Activated B cell treated with CpG ODN at 0.5 μM for 24 hours (primary cell): Measurements from ENCODE around the gene WWP2. TPM values are rescaled to one million over a fixed set of nuclear protein-coding genes. Genes with fewer than 3 reads are reported as not detected.

Experiments used
- ATAC-seq: fragments of 200-7000 bp; cut with Tn5 transposase; one replicate; pipeline ENCODE4 v1.10.0; 2021; ENCODE audit warnings: low read depth, mild to moderate bottlenecking, moderate library complexity
- CTCF ChIA-PET: fragments of 350-600 bp; sonication (Branson Sonifier 250); formaldehyde crosslinking; loops from one replicate; lab custom pipeline; 2021; ENCODE audit warnings: antibody characterized with exemption; lab: Charles Lee
- POLR2A ChIA-PET: fragments of 350-600 bp; sonication (Branson Sonifier 250); formaldehyde crosslinking; loops from one replicate; lab custom pipeline; 2021; ENCODE audit warnings: antibody characterized with exemption; lab: Charles Lee
- DNase-seq: peaks from one replicate; pipeline ENCODE4 v3.0.0; 2022
- H3K27ac Mint-ChIP-seq: one replicate; pipeline ENCODE4 v1.8.0; 2020; ENCODE audit warnings: mixed read lengths
- H3K27me3 Mint-ChIP-seq: one replicate; pipeline ENCODE4 v1.8.0; 2021; ENCODE audit warnings: mixed read lengths
- H3K36me3 Mint-ChIP-seq: one replicate; pipeline ENCODE4 v1.8.0; 2021; ENCODE audit warnings: low read depth, mixed read lengths
- H3K4me1 Mint-ChIP-seq: one replicate; pipeline ENCODE4 v1.8.0; 2021; ENCODE audit warnings: mixed read lengths
- H3K4me3 Mint-ChIP-seq: one replicate; pipeline ENCODE4 v1.8.0; 2020; ENCODE audit warnings: mild to moderate bottlenecking, mixed read lengths
- H3K9me3 Mint-ChIP-seq: one replicate; pipeline ENCODE4 v1.8.0; 2020; ENCODE audit warnings: mixed read lengths
- CTCF ChIP-seq: fragments of 200-600 bp; IDR thresholded peaks from one replicate; pipeline ENCODE4 v1.8.0; 2022; ENCODE audit warnings: antibody characterized with exemption, mild to moderate bottlenecking
- intact Hi-C: fragments of 100-400 bp; cut with micrococcal nuclease; formaldehyde crosslinking; loops from one replicate; pipeline ENCODE4 v1.15.1; 2024
- total RNA-seq: library from RNA; stranded (reverse); gene quantifications from 2 replicates; pipeline ENCODE4 v1.2.3, GENCODE V29; 2022

Gene WWP2
- total RNA-seq, 1 donor from 2014 or later: 80.8 TPM

- H3K27me3 Mint-ChIP-seq: no peaks in the 10 kb centered on the region
- no peak for DNase-seq
- H3K4me3 Mint-ChIP-seq: no peak overlapping the region
- H3K9me3 Mint-ChIP-seq: no peaks in the 10 kb centered on the region
- peak overlapping the region; percentile 53 for H3K27ac Mint-ChIP-seq
- intact Hi-C loops: no loop called here
- H3K36me3 Mint-ChIP-seq: peaks cover 87% of the 10 kb centered on the region
- ChIA-PET POLR2A (interaction anchor here (1.4 kb wide), 1 partner anchor 9 kb away, joined by 4 read pairs; the partner anchor contains the start of gene NOB1), CTCF (interaction anchor here (1.3 kb wide), 1 partner anchor 9 kb away, joined by 3 read pairs; the partner anchor contains the start of gene NOB1)
- no peaks in the 10 kb centered on the region for H3K4me1 Mint-ChIP-seq
- no peak for ATAC-seq
- no peak for TF ChIP-seq CTCF
These were observed 16.9 kb upstream of the WWP2 start for GRCh38 chr16:69745232-69745612.

- no peak for DNase-seq
- intact Hi-C loops: no loop called here
- TF ChIP-seq CTCF: no peak
- Mint-ChIP-seq H3K9me3 (no peaks in the 10 kb centered on the region), H3K4me3 (no peak overlapping the region), H3K27me3 (no peaks in the 10 kb centered on the region), H3K36me3 (peaks cover 88% of the 10 kb centered on the region), H3K4me1 (no peaks in the 10 kb centered on the region), H3K27ac (no peak overlapping the region)
- ChIA-PET POLR2A (interaction anchor here (1.4 kb wide), 1 partner anchor 9 kb away, joined by 4 read pairs; the partner anchor contains the start of gene NOB1), CTCF (interaction anchor here (1.0 to 1.3 kb wide), 2 partner anchors 8 to 37 kb away, joined by 3 read pairs; partner anchors contain the start of gene NOB1)
- ATAC-seq: no peak
These were observed 16.2 kb upstream of the WWP2 start for GRCh38 chr16:69745959-69746358.

- Mint-ChIP-seq H3K4me3 (no peak overlapping the region), H3K27me3 (no peaks in the 10 kb centered on the region), H3K9me3 (no peaks in the 10 kb centered on the region), H3K36me3 (peaks cover 88% of the 10 kb centered on the region), H3K27ac (no peak overlapping the region), H3K4me1 (peaks cover 1% of the 10 kb centered on the region)
- ChIA-PET POLR2A (no interaction called here), CTCF (no interaction called here)
- ATAC-seq: no peak
- intact Hi-C loops: no loop called here
- no peak for TF ChIP-seq CTCF
- DNase-seq: no peak
These were observed 15.0 kb upstream of the WWP2 start for GRCh38 chr16:69747115-69747514.

- no peak overlapping the region for H3K4me3 Mint-ChIP-seq
These were observed 13.3 kb upstream of the WWP2 start for GRCh38 chr16:69748694-69749345.

More at GRCh38 chr16:69748694-69749345, 13.3 kb upstream of the WWP2 start:
- TF ChIP-seq CTCF: no peak
- ChIA-PET CTCF (no interaction called here), POLR2A (interaction anchor here (0.6 kb wide), 1 partner anchor 411 kb away, joined by 4 read pairs; no protein-coding TSS in a partner anchor)
- peaks cover 79% of the 10 kb centered on the region for H3K36me3 Mint-ChIP-seq
- peaks cover 18% of the 10 kb centered on the region for H3K4me1 Mint-ChIP-seq
- no peak overlapping the region for H3K27ac Mint-ChIP-seq
- intact Hi-C loops: no loop called here
- no peaks in the 10 kb centered on the region for H3K27me3 Mint-ChIP-seq
- no peak for DNase-seq
- ATAC-seq: no peak
- H3K9me3 Mint-ChIP-seq: no peaks in the 10 kb centered on the region
